Activated CD8-positive, alpha-beta T cell treated with anti-CD3 and anti-CD28 coated beads, Interleukin-2, amount 10 ng/mL, durations not matched to agents 7 days and 5 days (primary cell): ENCODE results near the gene OR9Q1. TPM values are rescaled to one million over a fixed set of nuclear protein-coding genes. Genes with fewer than 3 reads are reported as not detected.
"Not testable (repeated sequence)": the region's sequence is repeated elsewhere in the genome, so short reads cannot be mapped to it uniquely, and the experiment has no call there.

Experiments
- ATAC-seq: fragments of 150-1000 bp; cut with Tn5 transposase; one replicate; pipeline ENCODE4 v1.10.0; 2021; ENCODE audit warnings: moderate library complexity
- CTCF ChIA-PET: fragments of 350-600 bp; sonication (Branson Sonifier 250); formaldehyde crosslinking; loops from one replicate; lab custom pipeline; 2021; ENCODE audit warnings: antibody characterized with exemption; lab: Charles Lee
- POLR2A ChIA-PET: fragments of 350-600 bp; sonication (Branson Sonifier 250); formaldehyde crosslinking; loops from one replicate; lab custom pipeline; 2021; ENCODE audit warnings: antibody characterized with exemption; lab: Charles Lee
- DNase-seq: peaks from one replicate; pipeline ENCODE4 v3.0.0-alpha.2; 2020
- H3K27ac Mint-ChIP-seq: one replicate; pipeline ENCODE4 v1.8.0; 2021; ENCODE audit warnings: mild to moderate bottlenecking, mixed read lengths
- H3K27me3 Mint-ChIP-seq: one replicate; pipeline ENCODE4 v1.8.0; 2021; ENCODE audit warnings: low read depth, mixed read lengths
- H3K36me3 Mint-ChIP-seq: one replicate; pipeline ENCODE4 v1.8.0; 2021; ENCODE audit warnings: low read depth, mixed read lengths
- H3K4me1 Mint-ChIP-seq: one replicate; pipeline ENCODE4 v1.8.0; 2021; ENCODE audit warnings: low read depth, mixed read lengths
- H3K4me3 Mint-ChIP-seq: one replicate; pipeline ENCODE4 v1.8.0; 2021; ENCODE audit warnings: mild to moderate bottlenecking, mixed read lengths
- H3K9me3 Mint-ChIP-seq: one replicate; pipeline ENCODE4 v1.8.0; 2022; ENCODE audit warnings: mixed read lengths; ENCODE audit not compliant: insufficient read depth
- total RNA-seq, 2 experiments: library from RNA; stranded (reverse); gene quantifications; one replicate each; pipeline ENCODE4 v1.2.3, GENCODE V29; 2021

The OR9Q1 gene
- total RNA-seq, 2 experiments from 2014 or later: not detected

DNA sequence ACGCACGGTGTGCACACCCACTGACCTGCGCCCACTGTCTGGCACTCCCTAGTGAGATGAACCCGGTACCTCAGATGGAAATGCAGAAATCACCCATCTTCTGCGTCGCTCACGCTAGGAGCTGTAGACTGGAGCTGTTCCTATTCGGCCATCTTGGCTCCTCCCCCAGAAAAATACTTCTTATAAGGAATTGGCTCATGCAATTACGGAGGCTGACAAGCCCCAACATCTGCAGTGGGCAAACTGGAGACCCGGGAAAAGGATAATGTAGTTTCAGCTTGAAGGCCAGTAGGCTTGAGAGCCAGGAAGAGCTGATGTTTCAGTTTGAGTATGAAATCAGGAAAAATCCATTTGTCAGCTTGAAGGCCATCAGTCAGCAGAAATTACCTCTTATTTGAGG is 23.7 kb upstream of the OR9Q1 start:
- H3K36me3 Mint-ChIP-seq, CTCF ChIA-PET, H3K27me3 Mint-ChIP-seq, POLR2A ChIA-PET, ATAC-seq, H3K4me3 Mint-ChIP-seq, H3K9me3 Mint-ChIP-seq, H3K27ac Mint-ChIP-seq, H3K4me1 Mint-ChIP-seq, DNase-seq: not testable (repeated sequence)

GRCh38 chr11:58000699-58001098 is 23.0 kb upstream of the OR9Q1 start:
- Mint-ChIP-seq H3K36me3 (no peaks in the 10 kb centered on the region), H3K27me3 (peaks cover 3% of the 10 kb centered on the region), H3K27ac (no peak overlapping the region), H3K4me3 (no peak overlapping the region), H3K4me1 (peaks cover 4% of the 10 kb centered on the region), H3K9me3 (no peaks in the 10 kb centered on the region)
- DNase-seq: no peak
- CTCF ChIA-PET: no interaction called here
- no peak for ATAC-seq
- POLR2A ChIA-PET: no interaction called here

- no peak overlapping the region for H3K4me3 Mint-ChIP-seq
- ATAC-seq (no peak), DNase-seq (no peak)
- peaks cover 4% of the 10 kb centered on the region for H3K4me1 Mint-ChIP-seq
- CTCF ChIA-PET: interaction anchor here (1.1 kb wide), 1 partner anchor 21 kb away, joined by 3 read pairs; no protein-coding TSS in a partner anchor
- H3K36me3 Mint-ChIP-seq: no peaks in the 10 kb centered on the region
- no peaks in the 10 kb centered on the region for H3K9me3 Mint-ChIP-seq
- peaks cover 3% of the 10 kb centered on the region for H3K27me3 Mint-ChIP-seq
- H3K27ac Mint-ChIP-seq: no peak overlapping the region
- POLR2A ChIA-PET: no interaction called here
These were observed 20.6 kb upstream of the OR9Q1 start for GRCh38 chr11:58003036-58003435.

- POLR2A ChIA-PET: no interaction called here
- H3K27ac Mint-ChIP-seq: no peak overlapping the region
- no peak for ATAC-seq
- no peaks in the 10 kb centered on the region for H3K9me3 Mint-ChIP-seq
- CTCF ChIA-PET: interaction anchor here (1.1 to 1.4 kb wide), 2 partner anchors 21 to 203 kb away, joined by 3 read pairs; no protein-coding TSS in a partner anchor
- peaks cover 3% of the 10 kb centered on the region for H3K27me3 Mint-ChIP-seq
- H3K4me1 Mint-ChIP-seq: peaks cover 4% of the 10 kb centered on the region
- no peak for DNase-seq
- no peaks in the 10 kb centered on the region for H3K36me3 Mint-ChIP-seq
- no peak overlapping the region for H3K4me3 Mint-ChIP-seq
These were observed 20.1 kb upstream of the OR9Q1 start for GRCh38 chr11:58003591-58003990.

DNA sequence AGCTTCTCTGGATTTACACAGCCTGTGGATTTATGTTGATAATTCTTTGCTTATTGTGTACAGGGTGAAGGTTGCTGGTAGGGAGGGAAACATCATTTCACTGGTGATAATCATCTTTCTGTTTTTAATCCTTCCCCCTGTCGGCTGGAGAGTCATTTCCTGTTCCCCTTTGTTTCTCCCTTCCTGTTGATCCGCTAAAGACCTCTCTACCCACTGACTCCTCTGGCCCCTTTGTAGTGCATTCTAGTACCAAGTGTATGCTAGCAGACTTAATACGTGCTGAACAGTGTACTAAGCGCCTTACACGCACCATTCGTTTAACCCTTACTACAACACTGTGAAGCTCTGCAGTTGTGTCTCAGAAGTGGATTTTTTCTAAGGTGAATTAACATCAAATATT is 19.0 kb upstream of the OR9Q1 start:
- Mint-ChIP-seq H3K9me3 (no peaks in the 10 kb centered on the region), H3K4me1 (peaks cover 4% of the 10 kb centered on the region), H3K36me3 (no peaks in the 10 kb centered on the region), H3K27me3 (peaks cover 3% of the 10 kb centered on the region), H3K27ac (no peak overlapping the region), H3K4me3 (no peak overlapping the region)
- ChIA-PET POLR2A (no interaction called here), CTCF (interaction anchor here (1.4 kb wide), 1 partner anchor 204 kb away, joined by 3 read pairs; no protein-coding TSS in a partner anchor)
- ATAC-seq (no peak), DNase-seq (no peak)

DNA sequence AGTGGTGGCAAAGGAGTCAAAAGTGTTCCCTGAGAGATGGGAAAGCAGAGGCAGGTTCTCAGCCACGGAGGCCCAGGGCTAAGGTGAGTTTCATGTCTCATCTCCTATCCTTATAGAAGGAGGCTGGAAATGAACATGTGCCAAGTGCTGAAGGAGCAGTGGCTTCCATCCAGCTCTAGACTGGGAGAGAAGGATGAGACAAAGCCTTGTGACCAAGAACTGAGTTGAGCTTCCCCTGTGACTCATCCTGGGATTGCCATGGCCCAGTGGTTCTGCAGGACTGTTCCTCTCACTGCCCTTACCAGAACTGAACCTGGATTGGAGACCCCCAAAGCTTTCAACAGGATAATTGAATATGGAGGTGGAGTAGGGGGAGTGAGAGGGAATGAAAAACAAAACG is 16.7 kb upstream of the OR9Q1 start:
- H3K4me3 Mint-ChIP-seq: no peak overlapping the region
- no peak overlapping the region for H3K27ac Mint-ChIP-seq
- ChIA-PET POLR2A (no interaction called here), CTCF (no interaction called here)
- H3K9me3 Mint-ChIP-seq: no peaks in the 10 kb centered on the region
- H3K4me1 Mint-ChIP-seq: peaks cover 4% of the 10 kb centered on the region
- DNase-seq (no peak), ATAC-seq (no peak)
- no peaks in the 10 kb centered on the region for H3K36me3 Mint-ChIP-seq
- peaks cover 3% of the 10 kb centered on the region for H3K27me3 Mint-ChIP-seq

- ATAC-seq: no peak
- H3K36me3 Mint-ChIP-seq: no peaks in the 10 kb centered on the region
- H3K9me3 Mint-ChIP-seq: no peaks in the 10 kb centered on the region
- H3K27ac Mint-ChIP-seq: no peak overlapping the region
- no peak for DNase-seq
- ChIA-PET CTCF (no interaction called here), POLR2A (no interaction called here)
- no peaks in the 10 kb centered on the region for H3K4me1 Mint-ChIP-seq
- H3K27me3 Mint-ChIP-seq: no peaks in the 10 kb centered on the region
- no peak overlapping the region for H3K4me3 Mint-ChIP-seq
These were observed 11.9 kb upstream of the OR9Q1 start for GRCh38 chr11:58011771-58012170.

GRCh38 chr11:58024601-58025091 is 965 bp downstream of the OR9Q1 start:
- Mint-ChIP-seq H3K4me3 (no peak overlapping the region), H3K4me1 (no peaks in the 10 kb centered on the region), H3K27me3 (no peaks in the 10 kb centered on the region), H3K36me3 (no peaks in the 10 kb centered on the region), H3K9me3 (no peaks in the 10 kb centered on the region), H3K27ac (no peak overlapping the region)
- DNase-seq (no peak), ATAC-seq (no peak)
- CTCF ChIA-PET: no interaction called here
- POLR2A ChIA-PET: no interaction called here

GRCh38 chr11:58027341-58027740 is 3.7 kb downstream of the OR9Q1 start:
- Mint-ChIP-seq H3K9me3 (no peaks in the 10 kb centered on the region), H3K4me3 (no peak overlapping the region), H3K27me3 (no peaks in the 10 kb centered on the region), H3K27ac (no peak overlapping the region), H3K4me1 (no peaks in the 10 kb centered on the region), H3K36me3 (no peaks in the 10 kb centered on the region)
- ATAC-seq (no peak), DNase-seq (no peak)
- ChIA-PET CTCF (no interaction called here), POLR2A (no interaction called here)

DNA sequence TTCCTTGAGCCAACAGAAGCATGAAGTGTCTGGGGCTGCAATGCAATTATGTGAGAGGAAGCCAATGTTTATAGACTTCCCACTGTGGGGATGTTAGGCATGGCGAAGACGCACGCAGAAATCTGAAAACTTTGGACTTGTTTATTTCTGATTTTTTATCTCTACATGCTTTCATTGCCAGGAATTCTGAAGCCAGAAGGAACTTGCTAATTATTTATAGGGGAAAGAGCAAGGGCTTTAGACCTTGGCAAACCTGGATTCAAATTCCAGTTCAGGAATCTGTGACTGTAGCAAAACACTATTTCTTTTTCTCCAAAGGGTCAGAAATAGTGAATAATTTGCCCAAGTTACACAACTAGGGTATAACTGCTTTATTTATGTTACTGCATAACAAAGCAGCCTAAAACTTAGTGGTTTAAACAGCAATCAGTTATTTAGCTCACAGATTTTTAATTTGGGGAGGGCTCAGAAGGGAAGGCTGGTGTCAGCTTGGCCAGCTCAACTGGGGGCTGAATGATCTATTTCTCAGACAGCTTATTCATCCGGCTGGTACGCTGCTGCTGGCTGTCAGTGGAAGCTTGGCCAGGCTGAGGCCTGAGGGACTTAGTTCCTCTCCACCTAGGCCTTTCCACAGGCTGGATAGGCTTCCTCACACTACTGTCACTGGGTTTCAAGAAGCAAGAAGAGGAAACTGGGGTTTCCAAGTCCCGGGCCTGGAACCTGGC is 5.2 kb downstream of the OR9Q1 start:
- H3K4me3 Mint-ChIP-seq: no peak overlapping the region
- ChIA-PET POLR2A (no interaction called here), CTCF (no interaction called here)
- H3K27me3 Mint-ChIP-seq: no peaks in the 10 kb centered on the region
- DNase-seq (no peak), ATAC-seq (no peak)
- H3K27ac Mint-ChIP-seq: no peak overlapping the region
- H3K4me1 Mint-ChIP-seq: no peaks in the 10 kb centered on the region
- H3K9me3 Mint-ChIP-seq: no peaks in the 10 kb centered on the region
- no peaks in the 10 kb centered on the region for H3K36me3 Mint-ChIP-seq

DNA sequence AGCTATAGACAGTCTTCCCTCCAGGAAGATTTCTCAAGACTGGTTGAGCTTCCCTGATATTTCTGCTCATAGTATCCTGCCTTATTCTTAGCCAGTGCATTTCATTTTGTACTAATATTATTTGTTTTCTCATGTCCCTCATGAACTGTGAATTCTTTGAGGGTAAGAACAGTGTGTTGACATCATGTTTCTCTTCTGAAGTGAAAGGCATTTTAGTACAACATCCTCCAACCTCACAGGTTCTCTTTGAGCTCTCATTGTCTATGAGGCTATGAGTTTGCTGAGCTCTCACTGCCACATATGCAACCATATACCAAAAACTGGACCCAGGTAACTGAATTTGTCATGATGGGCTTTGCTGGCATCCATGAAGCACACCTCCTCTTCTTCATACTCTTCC is 7.0 kb downstream of the OR9Q1 start, which contains the start of gene OR6Q1:
OR6Q1 (plus strand) TSS at position 301 of the 400 bp plus-strand sequence; CDS start at position 301, 0 bp downstream.
- POLR2A ChIA-PET: no interaction called here
- Mint-ChIP-seq H3K4me3 (no peak within 1 kb of the TSS), H3K27me3 (no peaks in the 10 kb centered on the region)

DNA sequence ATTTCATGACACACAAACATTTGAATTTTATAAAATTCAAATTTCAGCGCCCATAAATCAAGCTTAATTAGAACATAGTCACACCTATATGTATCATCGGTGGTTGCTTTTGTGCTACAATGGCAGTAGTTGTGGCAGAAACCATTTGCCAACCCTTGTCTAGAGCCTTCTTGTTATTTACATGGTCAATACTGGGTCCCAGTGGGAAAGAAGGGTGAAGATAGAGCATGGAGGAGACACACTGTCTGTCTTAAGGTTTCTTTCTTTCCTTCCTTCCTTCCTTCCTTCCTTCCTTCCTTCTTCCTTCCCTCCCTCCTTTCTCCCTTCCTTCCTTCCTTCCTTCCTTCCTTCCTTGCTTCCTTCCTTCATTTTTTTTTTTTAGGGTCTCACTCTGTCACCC is 10.8 kb downstream of the OR9Q1 start:
- CTCF ChIA-PET: no interaction called here

More for the DNA sequence above, 7.0 kb downstream of the OR9Q1 start, which contains the start of gene OR6Q1:
- DNase-seq (no peak), ATAC-seq (no peak)
- no peak within 1 kb of the TSS for H3K27ac Mint-ChIP-seq
- no peaks in the 10 kb centered on the region for H3K9me3 Mint-ChIP-seq
- H3K36me3 Mint-ChIP-seq: no peaks in the 10 kb centered on the region
- no peaks in the 10 kb centered on the region for H3K4me1 Mint-ChIP-seq
- CTCF ChIA-PET: no interaction called here

More for the DNA sequence above, 10.8 kb downstream of the OR9Q1 start:
- Mint-ChIP-seq H3K36me3 (no peaks in the 10 kb centered on the region), H3K9me3 (no peaks in the 10 kb centered on the region), H3K27ac (no peak overlapping the region), H3K4me3 (no peak overlapping the region), H3K4me1 (no peaks in the 10 kb centered on the region), H3K27me3 (no peaks in the 10 kb centered on the region)
- ATAC-seq (no peak), DNase-seq (no peak)
- POLR2A ChIA-PET: no interaction called here
